GM21381 (cell line): ENCODE measurements around the gene S1PR2.
"Not testable (repeated sequence)": the region's sequence is repeated elsewhere in the genome, so short reads cannot be mapped to it uniquely, and the experiment has no call there.

Experiments used
- ATAC-seq: cut with Tn5 transposase; IDR thresholded peaks from one replicate; pipeline ENCODE4 v1.9.1; 2021; ENCODE audit warnings: mild to moderate bottlenecking, moderate library complexity; ENCODE audit not compliant: unreplicated experiment

The S1PR2 gene

DNA sequence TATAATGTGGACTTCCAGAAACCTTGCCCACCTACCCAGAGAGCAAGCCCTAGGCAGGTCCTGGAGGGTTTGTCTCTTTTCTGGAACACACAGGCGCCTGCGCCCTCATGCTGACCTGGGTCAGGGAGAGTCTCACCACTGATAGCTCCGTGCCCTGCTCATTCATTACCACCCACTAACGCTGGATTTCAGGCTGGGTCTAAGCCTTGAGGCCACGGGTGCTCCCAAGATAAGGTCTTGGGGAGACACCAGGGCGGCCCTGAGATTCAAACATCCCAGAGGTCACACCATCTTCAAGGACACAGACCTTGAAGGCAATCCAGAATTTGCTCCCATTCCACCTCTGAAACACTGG lies 5.1 kb downstream of the S1PR2 start:
- no peak for ATAC-seq

DNA sequence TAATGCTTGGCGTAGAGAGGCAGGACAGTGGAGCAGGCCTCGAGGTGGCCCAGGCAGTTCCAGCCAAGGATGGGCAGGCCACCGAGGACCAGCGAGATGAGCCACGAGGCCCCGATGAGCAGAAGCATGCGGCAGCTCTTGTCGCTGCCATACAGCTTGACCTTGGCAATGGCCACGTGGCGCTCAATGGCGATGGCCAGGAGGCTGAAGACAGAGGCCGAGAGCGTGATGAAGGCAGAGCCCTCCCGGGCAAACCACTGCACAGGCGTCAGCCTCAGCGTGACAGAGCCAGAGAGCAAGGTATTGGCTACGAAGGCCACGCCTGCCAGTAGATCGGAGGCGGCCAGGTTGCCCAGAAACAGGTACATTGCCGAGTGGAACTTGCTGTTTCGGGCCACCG lies 6.8 kb downstream of the S1PR2 start:
- no peak for ATAC-seq

DNA sequence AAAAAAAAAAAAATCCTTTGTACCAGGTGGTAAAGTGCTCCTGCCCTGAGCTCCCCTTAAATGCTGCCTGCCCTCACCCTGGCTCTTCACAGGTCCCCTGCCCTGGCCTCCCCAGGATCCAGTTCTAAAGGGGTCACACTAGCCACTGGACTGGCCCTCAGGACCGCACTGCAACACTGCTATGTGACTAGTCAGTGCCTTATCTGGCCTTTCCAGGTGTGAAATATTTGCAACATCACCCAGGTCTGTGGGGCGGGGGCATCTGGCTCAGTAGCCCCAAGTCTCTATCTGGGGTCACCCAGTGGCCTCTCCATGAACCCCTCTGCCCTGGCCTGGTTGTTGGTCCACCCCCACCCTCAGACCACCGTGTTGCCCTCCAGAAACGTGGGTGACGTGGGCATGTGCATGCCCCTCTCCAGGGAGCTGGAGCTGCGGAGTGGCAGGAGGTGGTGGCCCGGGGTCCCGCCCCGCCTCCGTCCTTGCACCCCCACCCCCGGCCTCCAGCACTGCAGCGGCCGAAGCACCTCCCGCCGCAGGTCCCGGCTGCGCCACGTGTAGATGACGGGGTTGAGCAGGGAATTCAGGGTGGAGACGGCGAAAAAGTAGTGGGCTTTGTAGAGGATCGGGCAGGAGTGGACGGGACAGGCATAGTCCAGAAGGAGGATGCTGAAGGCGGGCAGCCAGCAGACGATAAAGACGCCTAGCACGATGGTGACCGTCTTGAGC lies 7.5 kb downstream of the S1PR2 start:
- ATAC-seq = no peak

DNA sequence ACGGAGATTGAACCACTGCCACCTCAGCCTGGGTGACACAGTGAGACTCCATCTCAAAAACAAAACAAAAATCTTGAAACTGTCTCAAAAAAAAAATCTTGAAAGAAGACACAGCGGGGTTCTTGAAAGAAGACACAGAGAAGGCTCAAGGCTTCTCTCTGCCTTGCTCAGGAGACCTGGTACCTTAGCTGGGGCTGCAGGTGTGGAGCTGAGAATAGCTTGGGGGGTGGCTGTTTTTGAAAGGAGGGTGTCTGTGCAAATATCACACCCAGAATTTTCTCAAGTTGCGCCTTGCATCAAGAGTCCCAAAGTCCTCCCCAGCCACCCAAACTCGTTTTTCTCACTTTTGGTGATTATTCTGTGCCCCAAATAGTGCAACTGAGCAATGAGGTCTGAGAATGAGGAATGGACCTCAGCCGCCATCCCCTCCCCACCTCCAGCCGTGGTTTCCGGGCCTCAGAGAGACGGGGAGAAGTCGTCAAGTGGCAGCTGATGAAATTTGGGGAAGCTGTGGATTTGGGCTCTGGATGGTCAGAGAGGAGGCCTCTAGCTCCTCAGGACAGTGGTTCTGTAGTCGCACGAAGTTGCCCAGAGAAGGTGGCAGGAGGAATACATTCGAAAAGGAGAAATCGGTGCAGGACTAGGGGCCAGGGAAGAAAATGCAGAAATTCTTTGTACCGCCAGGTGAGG lies 8.8 kb downstream of the S1PR2 start:
- no peak for ATAC-seq

DNA sequence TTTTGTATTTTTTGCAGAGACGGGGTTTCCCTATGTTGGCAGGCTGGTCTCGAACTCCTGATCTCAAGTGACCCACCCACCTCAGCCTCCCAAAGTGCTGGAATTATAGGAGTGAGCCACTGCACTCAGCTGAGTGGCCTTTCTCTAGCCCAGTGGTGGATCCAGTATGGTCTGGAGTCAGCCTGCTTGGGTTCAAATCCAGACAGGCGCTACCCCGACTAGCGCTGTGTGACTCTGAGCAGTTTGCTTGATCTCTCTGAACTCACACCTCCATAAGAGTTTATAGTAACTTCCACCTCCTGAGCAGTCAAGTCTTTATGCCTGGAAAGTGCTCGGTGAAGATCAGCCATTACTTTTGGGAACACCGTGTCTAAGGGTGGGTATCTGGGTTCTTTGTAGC lies 10.4 kb downstream of the S1PR2 start:
- ATAC-seq = no peak

DNA sequence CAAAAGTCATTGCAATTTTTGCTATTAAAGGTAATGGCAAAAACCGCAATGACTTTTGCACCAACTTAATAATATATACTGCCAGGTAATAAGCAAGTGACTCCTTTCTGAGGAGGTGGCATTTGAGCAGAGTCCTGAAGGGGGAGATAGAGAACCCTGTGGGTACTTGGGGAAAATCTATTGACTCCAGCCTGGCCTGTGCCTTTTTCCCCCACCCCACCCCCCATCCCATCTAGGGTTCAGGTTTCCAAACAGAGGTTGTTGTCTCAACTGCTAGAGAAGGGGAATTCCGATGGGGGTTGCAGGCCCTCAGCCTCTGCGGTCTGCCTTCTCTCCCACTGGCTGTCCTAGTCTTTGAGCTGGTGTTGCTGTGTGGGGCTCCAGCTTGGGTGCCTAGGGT lies 11.5 kb downstream of the S1PR2 start:
- ATAC-seq = peak; percentile 72

DNA sequence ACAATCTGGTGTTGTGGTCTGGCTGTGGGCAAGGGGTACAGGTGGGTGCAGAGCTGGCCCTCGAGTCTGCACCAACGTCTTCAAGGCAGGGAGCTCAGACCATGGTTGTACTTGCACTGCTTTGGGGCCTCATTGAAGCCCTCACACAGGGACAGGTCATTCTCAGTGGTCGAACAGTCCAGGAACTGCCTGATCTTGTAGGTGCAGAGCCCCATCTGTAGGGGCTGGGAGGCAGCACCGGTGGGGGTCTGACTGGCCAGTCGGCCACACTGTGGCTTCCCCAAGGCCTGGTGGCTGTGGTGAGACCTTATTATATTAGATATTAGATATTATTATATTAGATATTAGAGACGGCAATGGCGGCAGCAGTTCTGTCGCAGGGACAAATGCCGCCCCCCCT lies 14.0 kb downstream of the S1PR2 start:
- no peak for ATAC-seq

DNA sequence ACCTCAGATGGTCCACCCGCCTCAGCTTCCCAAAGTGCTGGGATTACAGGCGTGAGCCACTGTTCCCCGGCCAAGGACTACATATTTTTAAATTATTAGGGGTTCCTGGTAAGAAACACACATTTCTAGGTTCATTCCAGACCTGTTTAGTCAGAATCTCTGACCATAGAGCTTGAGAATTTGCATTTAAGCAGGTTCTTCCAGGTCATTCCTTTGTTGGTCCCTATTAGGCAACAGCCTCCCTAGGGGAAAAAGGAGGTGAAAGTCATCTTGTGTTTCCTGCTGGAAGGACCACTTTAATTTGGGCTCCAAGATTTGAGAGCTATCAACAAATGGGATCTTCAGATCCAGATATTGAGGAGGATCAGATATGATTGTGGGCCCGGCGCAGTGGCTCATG lies 16.3 kb downstream of the S1PR2 start:
- ATAC-seq = no peak

DNA sequence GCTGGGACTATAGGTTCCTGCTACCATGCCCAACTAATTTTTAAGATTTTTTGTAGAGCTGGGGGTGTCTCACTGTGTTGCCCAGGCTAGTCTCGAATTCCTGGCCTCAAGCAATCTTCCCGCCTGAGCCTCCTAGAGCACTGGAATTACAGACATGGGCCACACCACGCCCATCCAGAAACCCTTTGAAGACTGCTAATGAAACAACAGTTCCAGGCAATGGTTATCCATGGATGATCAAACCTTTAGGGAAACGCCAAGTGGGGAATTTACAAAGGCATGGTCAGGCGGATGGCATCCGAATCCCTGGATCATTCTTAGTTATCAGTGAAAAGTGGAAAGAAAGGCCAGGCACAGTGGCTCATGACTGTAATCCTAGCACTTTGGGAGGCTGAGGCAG lies 19.4 kb downstream of the S1PR2 start:
- no peak for ATAC-seq

DNA sequence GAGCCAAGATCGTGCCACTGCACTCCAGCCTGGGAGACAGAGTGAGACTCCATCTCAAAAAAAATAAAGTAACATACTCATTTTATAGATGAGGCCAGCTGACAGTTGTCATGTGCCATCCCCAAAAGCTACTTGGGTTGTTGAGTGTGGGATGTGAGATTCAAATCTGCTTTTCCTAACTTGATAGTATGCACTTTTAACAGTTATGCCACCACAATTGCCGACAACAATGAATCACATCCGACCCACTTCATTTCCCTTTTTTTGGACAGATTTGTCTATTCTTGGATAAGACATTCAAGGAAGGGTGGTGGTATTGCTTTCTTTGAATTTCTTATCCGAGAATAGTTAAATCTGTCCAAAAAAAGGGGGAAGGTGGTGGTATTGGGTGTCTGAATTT lies 20.1 kb downstream of the S1PR2 start:
- ATAC-seq = no peak

DNA sequence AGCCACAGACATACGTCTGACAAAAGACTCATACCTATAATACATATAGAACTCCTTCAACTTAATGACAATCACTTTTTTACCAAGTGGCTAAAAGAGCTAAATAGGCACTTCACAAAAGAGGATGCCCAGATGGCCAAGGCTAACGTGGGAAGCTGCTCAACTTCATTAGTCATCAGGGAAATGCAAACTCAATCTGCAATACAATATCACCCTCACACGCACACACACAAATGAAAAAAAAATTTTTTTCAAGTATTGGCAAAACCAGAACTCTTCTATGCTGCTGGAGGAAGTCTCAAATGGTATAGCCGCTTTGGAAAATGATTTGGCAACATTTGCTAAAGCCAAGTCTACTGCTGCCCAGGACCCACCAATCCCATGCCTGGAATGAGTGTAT lies 21.8 kb downstream of the S1PR2 start:
- no peak for ATAC-seq

DNA sequence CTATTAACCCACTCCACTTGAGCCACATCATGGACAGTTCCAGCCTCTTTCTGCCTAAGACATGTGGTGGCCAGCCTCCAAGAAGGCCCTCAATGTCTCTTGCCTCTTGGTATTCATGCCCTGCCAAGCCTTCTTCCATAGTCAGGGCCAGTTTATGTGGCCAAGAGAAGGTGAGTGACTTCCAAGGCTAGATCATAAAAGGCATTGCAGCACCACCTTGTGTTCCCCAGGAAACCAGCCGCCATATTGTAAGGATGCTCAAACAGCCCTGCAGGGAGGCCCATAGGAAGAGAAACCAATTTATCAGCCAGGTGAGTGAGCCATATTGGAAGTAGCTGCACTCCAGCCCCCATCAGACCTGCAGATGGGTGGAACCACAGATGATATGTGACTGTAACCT lies 24.1 kb downstream of the S1PR2 start:
- ATAC-seq = no peak

DNA sequence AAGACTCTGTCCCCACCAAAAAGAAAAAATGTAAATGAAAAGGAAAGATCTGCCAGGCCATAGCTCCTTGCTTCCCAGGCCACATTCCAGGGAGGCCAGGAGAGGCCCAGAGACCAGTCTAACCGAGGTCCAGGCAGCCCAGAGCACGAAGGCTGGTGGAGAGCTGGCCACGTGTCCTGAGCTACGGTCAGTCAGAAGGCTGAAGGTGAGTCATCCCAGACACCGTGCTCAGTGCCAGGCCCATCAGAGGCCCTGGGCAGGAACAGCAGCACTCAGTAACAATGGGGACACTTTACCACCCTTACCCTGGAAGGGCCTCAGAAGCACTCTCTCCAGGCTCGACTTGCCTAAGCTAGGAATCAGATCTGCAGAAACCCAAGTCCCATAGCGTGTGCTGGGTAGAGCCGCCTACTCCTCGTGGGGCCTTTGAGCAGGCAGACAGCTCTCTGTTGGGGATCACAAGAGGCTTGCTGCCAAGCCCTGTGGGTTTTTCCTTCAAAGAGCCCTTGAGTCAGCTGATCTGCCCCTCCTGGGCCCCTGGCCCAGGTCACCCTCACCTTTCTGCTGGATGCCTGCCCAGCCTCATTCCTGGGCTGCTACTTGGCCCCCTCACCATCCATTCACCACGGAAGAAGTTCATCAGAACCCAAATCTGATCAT lies 24.8 kb downstream of the S1PR2 start:
- no peak for ATAC-seq

DNA sequence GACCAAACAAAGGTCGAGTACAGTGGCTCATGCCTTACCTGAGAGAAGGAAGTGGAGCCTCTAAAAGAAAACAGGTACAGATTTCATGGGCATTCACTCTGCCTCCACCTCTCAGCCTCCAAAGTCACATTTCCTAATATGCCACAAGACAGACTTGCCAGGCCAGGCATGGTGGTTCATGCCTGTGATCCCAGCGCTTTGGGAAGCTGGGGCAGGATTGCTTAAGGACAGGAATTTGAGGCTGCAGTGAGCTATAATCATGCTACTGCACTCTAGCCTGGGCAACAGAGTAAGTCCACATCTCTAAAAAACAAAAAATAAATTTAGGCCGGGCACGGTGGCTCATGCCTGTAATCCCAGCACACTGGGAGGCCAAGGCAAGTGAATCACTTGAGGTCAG lies 25.5 kb downstream of the S1PR2 start:
- ATAC-seq = no peak

DNA sequence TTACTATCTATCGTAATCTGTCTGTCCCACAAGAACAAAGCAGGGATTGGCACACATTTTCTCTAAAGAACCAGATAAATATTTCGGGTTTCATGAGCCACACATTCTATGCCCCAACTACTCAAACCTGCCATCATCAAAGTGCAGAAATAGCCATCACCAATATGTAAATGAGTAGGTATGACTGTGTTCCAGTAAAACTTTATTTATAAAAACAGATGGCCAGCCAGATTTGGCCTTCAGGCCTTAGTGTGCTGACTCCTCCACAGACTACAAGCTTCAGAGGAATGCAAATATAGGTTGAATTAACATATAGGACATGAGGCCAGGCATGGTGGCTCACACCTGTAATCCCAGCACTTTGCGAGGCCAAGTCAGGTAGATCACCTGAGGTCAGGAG lies 27.4 kb downstream of the S1PR2 start:
- no peak for ATAC-seq

DNA sequence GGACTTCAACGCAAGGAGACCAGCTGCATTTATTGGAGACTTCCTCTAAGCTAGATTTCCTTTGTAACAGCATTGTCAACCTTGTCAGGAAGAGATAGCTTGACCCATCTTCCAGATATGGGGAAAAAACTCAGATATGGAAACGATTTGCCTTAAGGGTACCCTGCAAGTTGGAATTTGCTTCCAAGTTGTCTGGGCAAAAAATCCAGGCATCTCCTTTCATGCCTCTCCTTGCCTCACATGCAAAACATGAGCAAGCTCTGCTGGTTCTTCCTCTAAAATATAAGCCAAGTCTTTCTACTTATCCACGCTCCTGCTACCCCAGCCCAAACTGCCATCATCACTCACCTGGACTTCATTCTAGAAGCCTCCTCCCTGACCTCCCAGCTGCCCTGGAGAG lies 30.0 kb downstream of the S1PR2 start:
- no peak for ATAC-seq

DNA sequence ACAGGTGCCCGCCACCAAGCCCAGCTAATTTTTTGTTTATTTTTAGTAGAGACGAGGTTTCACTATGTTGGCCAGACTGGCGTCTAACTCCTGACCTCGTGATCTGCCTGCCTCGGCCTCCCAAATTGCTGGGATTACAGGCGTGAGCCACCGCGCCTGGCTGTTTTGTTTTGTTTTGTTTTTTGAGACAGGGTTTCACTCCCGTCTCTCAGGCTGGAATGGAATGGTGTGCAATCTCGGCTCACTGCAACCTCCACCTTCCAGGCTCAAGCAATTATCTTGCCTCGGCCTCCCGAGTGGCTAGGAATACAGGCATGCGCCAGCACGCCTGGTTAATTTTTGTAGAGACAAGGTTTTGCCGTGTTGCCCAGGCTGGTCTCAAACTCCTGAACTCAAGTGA lies 31.0 kb downstream of the S1PR2 start:
- ATAC-seq = not testable (repeated sequence)

DNA sequence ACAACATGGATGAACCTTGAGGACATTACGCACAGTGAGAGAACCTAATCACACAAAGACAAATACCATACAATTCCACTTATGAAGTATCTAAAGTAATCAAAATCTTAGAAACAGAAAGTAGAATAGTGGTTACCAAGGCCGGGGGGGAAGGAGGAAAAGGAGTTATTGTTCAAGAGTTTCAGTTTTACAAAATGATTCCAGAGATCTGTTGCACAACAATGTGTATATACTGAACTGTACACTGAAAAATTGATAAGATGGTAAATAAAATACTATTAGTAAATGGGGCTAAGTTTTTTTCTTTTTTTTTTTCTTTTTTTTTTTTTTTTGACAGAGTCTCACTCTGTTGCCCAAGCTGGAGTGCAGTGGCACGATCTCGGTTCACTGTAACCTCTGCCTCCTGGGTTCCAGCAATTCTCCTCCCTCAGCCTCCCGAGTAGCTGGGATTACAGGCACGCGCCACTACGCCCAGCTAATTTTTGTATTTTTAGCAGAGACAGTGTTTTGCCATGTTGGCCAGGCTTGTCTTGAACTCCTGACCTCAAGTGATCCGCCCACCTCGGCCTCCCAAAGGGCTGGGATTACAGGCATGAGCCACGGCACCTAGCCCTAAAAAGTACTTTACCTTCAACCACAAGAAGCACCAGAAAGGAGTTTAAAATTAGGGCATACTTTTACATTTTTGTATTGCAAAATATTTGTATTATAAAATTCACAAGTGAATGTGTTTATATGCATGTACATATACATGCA lies 32.1 kb downstream of the S1PR2 start:
- not testable (repeated sequence) for ATAC-seq

DNA sequence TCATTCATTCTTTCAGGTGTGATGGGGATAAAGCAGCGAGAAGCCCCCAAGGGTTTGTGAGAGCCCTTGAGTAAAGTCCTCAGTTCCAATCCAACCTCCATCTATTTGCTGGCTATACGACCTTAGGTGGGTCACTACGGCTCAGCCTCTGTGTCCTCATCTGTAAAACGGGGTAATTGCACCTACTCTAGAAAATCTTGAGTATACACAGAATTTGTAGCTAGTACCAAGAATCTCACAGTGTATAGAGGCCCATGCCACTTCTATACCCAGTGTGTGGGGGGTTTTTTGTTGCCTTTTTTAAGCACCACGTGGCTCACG lies 36.0 kb downstream of the S1PR2 start:
- peak; percentile 7 for ATAC-seq

DNA sequence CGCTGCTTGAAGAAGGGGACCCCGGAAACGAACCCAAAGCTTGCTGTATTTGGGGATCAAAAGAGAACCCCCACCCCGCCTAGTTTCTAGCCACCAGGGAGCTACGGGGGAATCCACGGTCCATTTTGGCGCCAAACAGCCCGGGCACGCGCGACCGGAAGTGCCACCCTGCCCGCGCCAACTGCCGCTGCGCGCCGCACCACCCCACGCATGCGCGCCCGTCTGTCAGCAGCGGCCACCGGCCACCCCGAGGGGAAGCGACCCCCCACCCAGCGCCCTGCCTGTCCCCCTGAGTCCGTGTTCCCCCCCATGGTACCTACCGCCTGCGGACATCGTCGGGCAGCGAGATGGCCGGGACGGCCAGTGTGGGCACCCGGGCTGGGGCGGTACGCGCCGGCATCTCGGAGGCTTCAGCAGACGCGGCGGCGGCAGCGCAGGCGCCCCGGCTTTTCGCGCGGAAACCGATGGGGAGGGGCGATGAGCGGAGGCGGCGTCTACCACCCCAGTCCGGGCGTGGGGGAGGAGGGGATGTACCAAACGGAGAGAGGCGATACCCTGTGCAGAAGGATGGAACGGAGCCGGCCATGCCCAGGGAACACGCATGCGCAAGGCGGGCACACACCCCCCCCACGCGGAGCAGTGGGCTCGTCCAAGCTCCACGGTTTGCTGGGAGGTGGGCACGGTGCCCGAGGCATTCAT lies 36.5 kb downstream of the S1PR2 start, which contains the start of gene DNMT1:
TSS of gene DNMT1 (minus strand) at position 454 of the 699 bp plus-strand sequence. CDS start at position 400, 54 bp downstream.
- peak; percentile 80 for ATAC-seq
